NB4 (cell line): ENCODE data around the gene MAT2A.
"Not testable (repeated sequence)": the region's sequence is repeated elsewhere in the genome, so short reads cannot be mapped to it uniquely, and the experiment has no call there.

Experiments
- DNase-seq: peaks from one replicate; pipeline ENCODE4 v3.0.0; 2010; ENCODE audit warnings: low read depth
- H3K4me3 ChIP-seq: one replicate; pipeline ENCODE4 v1.5.1; 2011; ENCODE audit warnings: mild to moderate bottlenecking, low read depth, low read length, moderate library complexity
- CTCF ChIP-seq: IDR thresholded peaks from one replicate; pipeline ENCODE4 v1.5.1; 2012; ENCODE audit warnings: low read depth, low read length
- MYC ChIP-seq: IDR thresholded peaks from 2 replicates; pipeline ENCODE4 v1.6.1; 2011; ENCODE audit warnings: low read depth, low read length
- POLR2A ChIP-seq: IDR thresholded peaks from 2 replicates; pipeline ENCODE4 v1.6.1; 2011; ENCODE audit warnings: mild to moderate bottlenecking; ENCODE audit not compliant: insufficient read length; ENCODE audit errors: extremely low read depth
- TF ChIP-seq, protein P1 (sequence below): IDR thresholded peaks from 2 replicates; pipeline ENCODE4 v1.6.1; 2011; ENCODE audit warnings: low read depth, low read length

Gene MAT2A

DNA sequence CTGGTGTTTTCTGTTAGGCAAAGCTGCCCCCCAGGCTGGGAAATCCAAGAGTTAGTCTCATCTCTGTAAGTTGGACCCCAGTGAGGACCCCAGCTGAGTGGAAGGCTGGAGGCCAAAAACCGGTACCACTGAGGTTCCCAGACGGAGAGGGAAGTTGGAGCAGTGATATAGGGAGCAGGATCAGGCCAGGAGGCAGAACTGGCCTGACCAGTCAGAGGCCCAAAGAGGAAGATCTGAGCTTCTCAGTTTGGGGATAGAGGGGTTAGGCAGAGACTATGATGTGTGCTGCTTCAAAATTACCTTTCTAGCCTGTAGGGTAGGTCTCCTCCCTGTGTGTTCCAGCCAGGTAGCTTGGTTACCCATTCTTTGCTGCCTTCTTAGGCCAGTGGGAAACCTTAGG, 52.0 kb downstream of the MAT2A start:
- H3K4me3 ChIP-seq: no peak overlapping the region
- TF ChIP-seq MYC (no peak), POLR2A (no peak), CTCF (no peak)
- TF ChIP-seq, protein P1, sequence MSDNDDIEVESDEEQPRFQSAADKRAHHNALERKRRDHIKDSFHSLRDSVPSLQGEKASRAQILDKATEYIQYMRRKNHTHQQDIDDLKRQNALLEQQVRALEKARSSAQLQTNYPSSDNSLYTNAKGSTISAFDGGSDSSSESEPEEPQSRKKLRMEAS: no peak
- DNase-seq: no peak

GRCh38 chr2:85591563-85591962, 52.6 kb downstream of the MAT2A start:
- DNase-seq: no peak

DNA sequence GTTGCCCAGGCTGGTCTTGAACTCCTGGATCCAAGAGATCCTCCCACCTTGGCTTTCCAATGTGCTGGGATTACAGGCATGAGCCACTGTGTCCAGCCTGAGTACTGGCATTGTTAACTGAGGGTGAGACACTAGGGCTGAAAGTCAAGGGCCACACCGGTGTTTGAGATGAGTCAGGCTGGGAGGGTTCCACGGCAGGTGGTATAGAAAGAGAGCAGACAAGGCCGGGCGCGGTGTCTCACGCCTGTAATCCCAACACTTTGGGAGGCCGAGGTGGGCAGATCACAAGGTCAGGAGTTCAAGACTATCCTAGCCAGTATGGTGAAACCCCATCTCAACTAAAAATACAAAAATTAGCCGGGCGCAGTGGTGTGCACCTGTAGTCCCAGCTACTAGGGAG, 53.3 kb downstream of the MAT2A start:
- not testable (repeated sequence) for DNase-seq, H3K4me3 ChIP-seq

More at GRCh38 chr2:85591563-85591962, 52.6 kb downstream of the MAT2A start:
- TF ChIP-seq, protein P1: no peak
- TF ChIP-seq POLR2A (no peak), CTCF (no peak), MYC (no peak)
- no peak overlapping the region for H3K4me3 ChIP-seq

- DNase-seq: no peak
- TF ChIP-seq CTCF (no peak), POLR2A (no peak), MYC (no peak)
- TF ChIP-seq, protein P1: no peak
These were observed 54.1 kb downstream of the MAT2A start for GRCh38 chr2:85593023-85593422.

More at GRCh38 chr2:85593023-85593422, 54.1 kb downstream of the MAT2A start:
- H3K4me3 ChIP-seq: no peak overlapping the region
